Epithelial cell of proximal tubule (primary cell): ENCODE data around the gene TMX4. TPM values are rescaled to one million over a fixed set of nuclear protein-coding genes. Genes with fewer than 3 reads are reported as not detected.

Experiments used
- DNase-seq: peaks from one replicate; pipeline ENCODE4 v3.0.0-alpha.2; 2011; ENCODE audit warnings: low read depth
- H3K4me3 ChIP-seq: 2 replicates; pipeline ENCODE4 v1.5.1; 2011; ENCODE audit warnings: low read depth, mild to moderate bottlenecking, low read length
- total RNA-seq: library from RNA; depleted of rRNA; stranded (reverse); fragments of >200 nt; gene quantifications from 2 replicates; pipeline ENCODE4 v1.2.3, GENCODE V29; 2015
- TF ChIP-seq, protein P1 (sequence below): conservative IDR thresholded peaks from 2 replicates; pipeline ENCODE4 v1.5.1; 2012; ENCODE audit warnings: low read depth, mild to moderate bottlenecking, low read length

TMX4 gene
- total RNA-seq, 1 donor from 2014 or later = 23.5 TPM

DNA sequence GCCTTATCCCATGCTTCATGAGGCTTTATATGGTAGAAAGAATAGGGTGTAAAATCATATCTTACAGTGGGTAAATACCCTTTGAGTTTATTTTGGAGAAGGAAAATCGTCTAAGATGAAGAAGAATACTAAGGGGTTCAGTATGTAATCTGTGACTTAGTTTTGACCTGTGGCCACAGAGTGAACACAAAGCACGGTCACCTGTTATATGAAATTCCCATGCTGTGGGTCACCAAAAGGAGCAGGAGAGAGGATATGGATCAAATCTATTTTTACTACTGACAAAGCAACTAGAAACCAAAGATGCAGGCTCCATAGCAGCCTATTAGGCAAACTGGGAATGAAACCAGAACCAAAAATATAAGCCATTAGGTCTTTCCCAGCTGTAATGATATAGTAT lies 75.7 kb downstream of the TMX4 start:
- TF ChIP-seq, protein P1, sequence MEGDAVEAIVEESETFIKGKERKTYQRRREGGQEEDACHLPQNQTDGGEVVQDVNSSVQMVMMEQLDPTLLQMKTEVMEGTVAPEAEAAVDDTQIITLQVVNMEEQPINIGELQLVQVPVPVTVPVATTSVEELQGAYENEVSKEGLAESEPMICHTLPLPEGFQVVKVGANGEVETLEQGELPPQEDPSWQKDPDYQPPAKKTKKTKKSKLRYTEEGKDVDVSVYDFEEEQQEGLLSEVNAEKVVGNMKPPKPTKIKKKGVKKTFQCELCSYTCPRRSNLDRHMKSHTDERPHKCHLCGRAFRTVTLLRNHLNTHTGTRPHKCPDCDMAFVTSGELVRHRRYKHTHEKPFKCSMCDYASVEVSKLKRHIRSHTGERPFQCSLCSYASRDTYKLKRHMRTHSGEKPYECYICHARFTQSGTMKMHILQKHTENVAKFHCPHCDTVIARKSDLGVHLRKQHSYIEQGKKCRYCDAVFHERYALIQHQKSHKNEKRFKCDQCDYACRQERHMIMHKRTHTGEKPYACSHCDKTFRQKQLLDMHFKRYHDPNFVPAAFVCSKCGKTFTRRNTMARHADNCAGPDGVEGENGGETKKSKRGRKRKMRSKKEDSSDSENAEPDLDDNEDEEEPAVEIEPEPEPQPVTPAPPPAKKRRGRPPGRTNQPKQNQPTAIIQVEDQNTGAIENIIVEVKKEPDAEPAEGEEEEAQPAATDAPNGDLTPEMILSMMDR = no peak
- H3K4me3 ChIP-seq = no peak overlapping the region
- no peak for DNase-seq

- TF ChIP-seq, protein P1 = no peak
- H3K4me3 ChIP-seq = no peak within 1 kb of the TSS
- no peak for DNase-seq
These were observed 79.2 kb downstream of the TMX4 start, which contains the start of gene HAO1 for GRCh38 chr20:7940341-7940740. Gene HAO1, minus strand, starts transcription at chr20:7940458. Its CDS starts 36 bp downstream, at chr20:7940422.

DNA sequence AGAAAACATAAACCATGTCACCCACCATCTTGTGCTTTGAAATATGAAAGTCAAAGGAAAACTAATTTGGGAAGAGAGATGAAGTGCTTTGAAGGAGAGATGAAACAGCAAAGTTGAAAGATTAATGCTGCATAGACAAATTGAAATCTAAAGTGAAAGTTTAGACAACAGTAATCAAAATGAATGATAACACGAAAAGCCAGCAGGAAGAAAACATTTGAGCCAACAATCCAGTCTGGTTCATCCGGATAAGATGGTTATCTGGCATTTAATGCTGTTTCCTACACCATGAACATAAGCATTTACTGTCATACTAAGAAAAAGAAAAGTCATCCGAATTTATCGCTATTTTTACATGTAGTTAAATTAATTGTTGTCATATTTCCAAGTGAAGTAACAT lies 79.9 kb downstream of the TMX4 start:
- no peak overlapping the region for H3K4me3 ChIP-seq
- TF ChIP-seq, protein P1 = no peak
- no peak for DNase-seq

DNA sequence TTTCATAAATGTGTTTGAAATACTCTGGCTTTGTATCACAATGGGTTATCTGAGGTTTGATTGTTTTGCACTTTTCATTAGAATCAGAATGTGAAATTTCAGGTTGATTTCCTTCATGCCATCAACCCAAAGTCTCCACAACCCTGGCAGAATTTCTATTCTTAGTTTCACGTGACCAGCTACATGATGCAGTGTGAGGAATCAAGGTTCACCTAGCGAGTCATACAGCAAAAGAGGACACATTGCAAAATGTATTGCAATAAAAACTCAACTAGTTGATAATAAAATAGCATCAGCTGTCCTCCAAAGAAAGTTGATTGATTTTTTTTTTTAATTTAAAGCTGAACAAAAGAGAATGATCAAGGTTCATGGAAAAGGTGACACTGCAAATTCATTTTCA lies 81.5 kb downstream of the TMX4 start:
- TF ChIP-seq, protein P1 = no peak
- DNase-seq = no peak
- H3K4me3 ChIP-seq = no peak overlapping the region

- DNase-seq = no peak
- no peak overlapping the region for H3K4me3 ChIP-seq
- TF ChIP-seq, protein P1 = no peak
These were observed 82.2 kb downstream of the TMX4 start for GRCh38 chr20:7937328-7937727.

- TF ChIP-seq, protein P1 = no peak
- no peak for DNase-seq
These were observed 84.5 kb downstream of the TMX4 start for GRCh38 chr20:7935027-7935551.

DNA sequence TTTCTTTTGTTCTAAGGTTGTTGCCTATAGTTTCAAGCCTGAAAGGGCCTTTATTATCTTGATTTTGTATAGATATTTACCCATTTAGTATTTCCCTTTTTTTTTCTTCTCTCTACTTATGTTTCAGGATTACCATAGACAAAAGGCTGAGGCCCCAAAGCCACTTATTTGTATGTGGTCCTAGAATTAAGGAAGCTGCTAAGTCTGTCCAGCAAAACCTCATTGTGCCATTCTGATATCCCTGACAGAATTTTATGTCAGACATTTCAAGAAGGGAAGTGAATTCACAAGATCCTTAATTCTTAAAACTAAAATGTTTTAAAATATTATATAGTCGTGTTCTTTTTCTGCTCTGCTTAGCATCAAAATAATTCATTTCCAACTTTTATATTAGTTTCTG lies 86.2 kb downstream of the TMX4 start:
- no peak overlapping the region for H3K4me3 ChIP-seq
- TF ChIP-seq, protein P1 = no peak
- no peak for DNase-seq

More at GRCh38 chr20:7935027-7935551, 84.5 kb downstream of the TMX4 start:
- no peak overlapping the region for H3K4me3 ChIP-seq
